Esophagus muscularis mucosa (tissue), 4 donors: ENCODE measurements around the gene RAE1.

Source experiments
- EP300 ChIP-seq: sonication (generic); formaldehyde crosslinking; IDR thresholded peaks from one replicate; pipeline ENCODE4 v1.6.1; 2017; ENCODE audit warnings: antibody characterized with exemption
- POLR2AphosphoS5 ChIP-seq, 2 donors: sonication (generic); formaldehyde crosslinking; IDR thresholded peaks; one replicate each; pipeline ENCODE4 v1.6.1; 2017; ENCODE audit warnings: antibody characterized with exemption in 2 of 2
- TF ChIP-seq, protein P1 (sequence below), 3 experiments: fragments of 200-600 bp in 2 of 3; fragments of 450-650 bp in 1 of 3; sonication (generic) in 2 of 3; IDR thresholded peaks; one replicate each; pipeline ENCODE4 v1.5.1; 2017 to 2019; ENCODE audit warnings: antibody characterized with exemption in 3 of 3, mild to moderate bottlenecking in 2 of 3, moderate library complexity in 1 of 3

DNA sequence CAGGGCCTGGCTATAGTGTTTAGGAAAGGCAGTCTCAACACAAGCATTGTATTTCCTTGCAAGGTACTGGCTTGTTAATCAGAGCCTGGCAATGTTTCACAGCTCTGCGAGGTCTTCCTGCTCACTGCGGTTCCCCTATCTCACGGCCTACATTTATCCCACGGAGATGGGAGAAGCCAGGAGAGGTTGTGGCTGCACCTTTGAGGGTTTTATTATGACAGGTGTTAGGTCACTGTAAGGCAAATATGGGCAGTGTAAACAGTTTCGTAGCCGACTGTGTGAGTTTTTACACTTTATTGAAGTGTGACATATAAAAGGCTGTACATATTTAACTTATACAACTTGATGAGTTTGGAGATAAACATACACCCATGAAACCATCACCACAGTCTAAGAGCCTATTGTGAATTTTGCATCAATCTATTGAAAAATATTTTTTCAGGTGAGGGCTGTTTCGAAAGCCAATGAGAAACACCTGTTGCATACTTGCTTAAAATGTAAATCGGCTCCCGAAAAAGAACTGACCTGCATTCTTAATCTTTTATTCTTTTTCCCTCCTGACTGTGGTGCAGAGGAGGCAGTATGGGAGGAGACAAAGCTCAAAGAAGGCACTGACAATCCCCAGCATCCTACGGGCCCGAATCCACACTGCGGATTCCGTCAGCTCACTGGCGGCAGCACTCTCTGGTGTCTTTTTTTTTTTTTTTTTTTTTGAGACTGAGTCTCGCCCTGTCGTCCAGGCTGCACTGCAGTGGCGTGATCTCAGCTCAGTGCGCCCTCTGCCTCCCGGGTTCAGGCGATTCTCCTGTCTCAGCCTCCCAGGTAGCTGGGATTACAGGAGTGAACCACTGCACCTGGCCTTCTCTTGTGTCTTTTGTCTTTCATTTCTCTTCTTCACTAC is 32.6 kb downstream of the RAE1 start:
- TF ChIP-seq, protein P1, sequence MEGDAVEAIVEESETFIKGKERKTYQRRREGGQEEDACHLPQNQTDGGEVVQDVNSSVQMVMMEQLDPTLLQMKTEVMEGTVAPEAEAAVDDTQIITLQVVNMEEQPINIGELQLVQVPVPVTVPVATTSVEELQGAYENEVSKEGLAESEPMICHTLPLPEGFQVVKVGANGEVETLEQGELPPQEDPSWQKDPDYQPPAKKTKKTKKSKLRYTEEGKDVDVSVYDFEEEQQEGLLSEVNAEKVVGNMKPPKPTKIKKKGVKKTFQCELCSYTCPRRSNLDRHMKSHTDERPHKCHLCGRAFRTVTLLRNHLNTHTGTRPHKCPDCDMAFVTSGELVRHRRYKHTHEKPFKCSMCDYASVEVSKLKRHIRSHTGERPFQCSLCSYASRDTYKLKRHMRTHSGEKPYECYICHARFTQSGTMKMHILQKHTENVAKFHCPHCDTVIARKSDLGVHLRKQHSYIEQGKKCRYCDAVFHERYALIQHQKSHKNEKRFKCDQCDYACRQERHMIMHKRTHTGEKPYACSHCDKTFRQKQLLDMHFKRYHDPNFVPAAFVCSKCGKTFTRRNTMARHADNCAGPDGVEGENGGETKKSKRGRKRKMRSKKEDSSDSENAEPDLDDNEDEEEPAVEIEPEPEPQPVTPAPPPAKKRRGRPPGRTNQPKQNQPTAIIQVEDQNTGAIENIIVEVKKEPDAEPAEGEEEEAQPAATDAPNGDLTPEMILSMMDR (IDR thresholded peaks at IDR 0.05) = no peak
- TF ChIP-seq POLR2AphosphoS5 (IDR thresholded peaks at IDR 0.05) = no peak
- no peak for TF ChIP-seq EP300
